GM10266 (cell line): ENCODE measurements around the gene MLXIP.

ENCODE experiments used
- DNase-seq: peaks from one replicate; pipeline ENCODE4 v3.0.0; 2012; ENCODE audit errors: extremely low spot score
- TF ChIP-seq, protein P1 (sequence below): IDR thresholded peaks from 2 replicates; pipeline ENCODE4 v1.5.1; 2012; ENCODE audit warnings: mild to moderate bottlenecking, low read depth; ENCODE audit not compliant: control insufficient read depth, insufficient read depth; ENCODE audit errors: missing control alignments

Gene MLXIP

DNA sequence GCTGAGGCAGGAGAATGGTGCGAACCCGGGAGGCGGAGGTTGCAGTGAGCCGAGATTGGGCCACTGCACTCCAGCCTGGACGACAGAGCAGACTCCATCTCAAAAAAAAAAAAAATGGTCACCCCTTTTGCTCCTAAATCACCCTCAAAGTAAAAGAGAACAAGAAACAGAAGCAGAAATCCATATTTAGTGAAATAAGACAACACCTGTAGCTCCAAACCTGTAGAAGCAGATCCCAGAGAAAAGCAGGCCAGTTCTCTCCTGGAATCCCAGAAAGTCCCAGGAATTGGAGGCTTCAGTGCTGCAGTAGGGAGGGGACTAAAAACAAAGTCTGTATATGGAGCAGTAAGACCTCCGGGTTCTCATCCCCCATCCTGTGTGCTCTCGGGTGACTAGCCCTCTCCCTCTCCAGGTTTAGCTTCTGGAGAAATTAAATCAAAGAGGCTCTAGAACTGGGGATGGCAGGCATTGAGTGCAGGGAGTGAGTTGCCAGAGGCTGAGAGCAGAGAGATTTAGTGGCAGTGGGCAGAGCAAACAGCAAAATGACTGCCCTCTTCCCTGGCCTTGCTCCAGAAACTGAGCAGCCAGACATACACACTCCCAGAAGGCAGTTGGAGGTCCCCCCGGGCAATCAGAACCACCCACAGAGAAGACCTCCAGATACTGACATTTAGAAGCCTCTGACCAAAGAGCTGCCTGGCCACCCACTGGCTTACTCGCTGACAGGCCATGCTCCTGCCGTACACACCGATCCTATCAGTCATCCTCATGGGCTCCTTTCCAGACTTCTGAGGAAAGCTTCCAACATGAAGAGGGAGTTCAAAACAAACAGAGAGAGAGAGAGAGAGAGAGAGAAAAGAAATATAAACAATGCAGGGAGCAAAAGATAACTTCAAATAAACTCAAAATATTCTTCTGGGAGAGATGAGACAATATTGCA lies 6.3 kb upstream of the MLXIP start:
- peak; percentile 6 for DNase-seq
- TF ChIP-seq, protein P1, sequence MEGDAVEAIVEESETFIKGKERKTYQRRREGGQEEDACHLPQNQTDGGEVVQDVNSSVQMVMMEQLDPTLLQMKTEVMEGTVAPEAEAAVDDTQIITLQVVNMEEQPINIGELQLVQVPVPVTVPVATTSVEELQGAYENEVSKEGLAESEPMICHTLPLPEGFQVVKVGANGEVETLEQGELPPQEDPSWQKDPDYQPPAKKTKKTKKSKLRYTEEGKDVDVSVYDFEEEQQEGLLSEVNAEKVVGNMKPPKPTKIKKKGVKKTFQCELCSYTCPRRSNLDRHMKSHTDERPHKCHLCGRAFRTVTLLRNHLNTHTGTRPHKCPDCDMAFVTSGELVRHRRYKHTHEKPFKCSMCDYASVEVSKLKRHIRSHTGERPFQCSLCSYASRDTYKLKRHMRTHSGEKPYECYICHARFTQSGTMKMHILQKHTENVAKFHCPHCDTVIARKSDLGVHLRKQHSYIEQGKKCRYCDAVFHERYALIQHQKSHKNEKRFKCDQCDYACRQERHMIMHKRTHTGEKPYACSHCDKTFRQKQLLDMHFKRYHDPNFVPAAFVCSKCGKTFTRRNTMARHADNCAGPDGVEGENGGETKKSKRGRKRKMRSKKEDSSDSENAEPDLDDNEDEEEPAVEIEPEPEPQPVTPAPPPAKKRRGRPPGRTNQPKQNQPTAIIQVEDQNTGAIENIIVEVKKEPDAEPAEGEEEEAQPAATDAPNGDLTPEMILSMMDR: no peak

DNA sequence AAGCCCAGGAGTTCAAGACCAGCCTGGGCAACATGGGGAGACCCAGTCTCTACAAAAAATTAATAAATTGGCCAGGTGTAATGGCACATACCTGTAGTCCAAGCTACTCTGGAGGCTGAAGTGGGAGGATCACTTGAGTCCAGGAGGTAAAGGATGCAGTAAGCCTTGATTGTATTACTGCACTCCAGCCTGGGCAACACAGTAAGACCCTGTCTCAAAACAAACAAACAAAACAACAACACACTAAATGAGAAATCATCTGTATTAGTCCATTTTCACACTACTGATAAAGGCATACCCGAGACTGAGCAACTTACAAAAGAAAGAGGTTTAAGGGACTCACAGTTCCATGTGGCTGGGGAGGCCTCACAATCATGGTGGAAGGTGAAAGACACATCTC lies 4.7 kb upstream of the MLXIP start:
- no peak for DNase-seq
- TF ChIP-seq, protein P1: no peak

DNA sequence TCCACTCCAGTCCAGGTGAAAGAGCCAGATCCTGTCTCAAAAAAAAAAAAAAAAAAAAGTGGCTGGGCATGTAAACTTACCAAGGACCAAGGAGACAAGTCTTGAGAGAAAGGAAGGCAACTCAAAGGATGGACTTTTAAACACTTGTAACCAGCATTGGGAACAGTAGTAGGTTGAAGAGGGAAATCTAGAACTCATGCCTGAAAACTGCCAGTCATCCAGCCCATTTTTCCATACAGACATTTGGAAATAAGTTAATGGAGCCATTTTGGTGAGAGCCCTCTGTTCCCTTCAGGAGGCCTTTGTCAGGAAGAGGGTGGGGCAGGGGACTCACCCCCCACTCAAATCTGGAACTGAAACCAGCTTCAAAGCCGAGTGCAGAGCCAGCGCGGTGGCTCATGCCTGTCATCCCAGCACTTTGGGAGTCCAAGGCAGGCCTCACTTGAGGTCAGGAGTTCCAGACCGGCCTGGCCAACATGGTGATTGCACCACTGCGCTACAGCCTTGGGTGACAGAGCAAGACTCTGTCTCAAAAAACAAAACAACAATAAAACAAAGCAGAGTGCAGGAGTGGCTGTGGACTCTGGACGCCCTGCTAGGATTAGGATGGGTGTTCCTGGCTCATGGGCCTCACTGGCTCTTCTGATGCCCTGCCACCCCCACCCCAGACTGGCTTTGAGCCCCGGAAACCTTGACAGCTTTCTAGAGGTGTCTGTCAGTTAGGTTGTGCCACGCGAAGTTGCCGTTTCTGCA lies 1.6 kb upstream of the MLXIP start:
- DNase-seq: peak; percentile 30
- TF ChIP-seq, protein P1: no peak

DNA sequence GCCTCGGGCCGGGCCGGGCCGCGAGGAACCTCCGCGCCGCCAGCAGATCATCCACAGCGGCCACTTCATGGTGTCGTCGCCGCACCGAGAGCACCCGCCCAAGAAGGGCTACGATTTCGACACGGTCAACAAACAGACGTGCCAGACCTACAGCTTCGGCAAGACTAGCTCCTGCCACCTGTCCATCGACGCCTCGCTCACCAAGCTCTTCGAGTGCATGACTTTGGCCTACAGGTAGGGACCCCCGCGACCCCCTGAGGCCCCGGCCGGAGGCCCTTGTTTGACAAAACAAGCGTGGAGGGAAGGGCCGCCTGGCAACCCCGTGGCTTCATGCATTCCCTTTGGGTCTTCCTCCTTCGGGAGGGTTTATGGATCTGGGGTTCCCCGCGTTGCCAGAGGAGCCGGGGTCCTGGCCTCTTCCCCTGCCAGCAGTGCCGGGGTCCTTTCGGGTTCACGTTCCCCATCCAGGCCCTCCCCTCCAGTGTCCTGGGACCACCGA lies 526 bp downstream of the MLXIP start:
- DNase-seq: peak; percentile 52
- TF ChIP-seq, protein P1: no peak

DNA sequence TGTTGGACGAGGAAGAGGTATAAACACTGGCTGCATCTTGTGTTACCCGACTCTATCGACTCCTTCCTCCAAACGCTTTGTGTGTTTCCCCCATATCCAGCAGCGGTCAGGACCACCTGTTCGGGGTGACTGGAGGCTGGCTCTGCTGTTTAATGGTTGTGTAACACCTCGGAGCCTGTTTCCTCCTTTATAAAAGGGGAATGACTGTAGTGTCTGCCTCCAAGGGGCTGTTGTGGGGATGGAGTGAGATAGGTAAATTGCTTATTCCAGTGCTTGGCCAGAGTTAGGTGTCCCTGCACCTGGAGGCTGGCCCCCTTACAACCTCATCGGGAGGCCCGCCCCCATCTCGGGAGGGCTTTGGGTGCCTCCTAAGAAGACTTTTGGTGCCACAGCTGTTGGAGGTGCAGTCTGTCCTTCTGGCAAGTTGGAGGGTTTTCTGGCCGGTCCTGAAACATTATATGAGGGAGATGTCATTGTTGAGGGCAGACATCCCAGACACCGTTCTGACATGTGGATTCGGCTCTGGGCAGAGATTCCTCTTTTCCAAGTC lies 1.1 kb downstream of the MLXIP start:
- DNase-seq: peak; percentile 24

DNA sequence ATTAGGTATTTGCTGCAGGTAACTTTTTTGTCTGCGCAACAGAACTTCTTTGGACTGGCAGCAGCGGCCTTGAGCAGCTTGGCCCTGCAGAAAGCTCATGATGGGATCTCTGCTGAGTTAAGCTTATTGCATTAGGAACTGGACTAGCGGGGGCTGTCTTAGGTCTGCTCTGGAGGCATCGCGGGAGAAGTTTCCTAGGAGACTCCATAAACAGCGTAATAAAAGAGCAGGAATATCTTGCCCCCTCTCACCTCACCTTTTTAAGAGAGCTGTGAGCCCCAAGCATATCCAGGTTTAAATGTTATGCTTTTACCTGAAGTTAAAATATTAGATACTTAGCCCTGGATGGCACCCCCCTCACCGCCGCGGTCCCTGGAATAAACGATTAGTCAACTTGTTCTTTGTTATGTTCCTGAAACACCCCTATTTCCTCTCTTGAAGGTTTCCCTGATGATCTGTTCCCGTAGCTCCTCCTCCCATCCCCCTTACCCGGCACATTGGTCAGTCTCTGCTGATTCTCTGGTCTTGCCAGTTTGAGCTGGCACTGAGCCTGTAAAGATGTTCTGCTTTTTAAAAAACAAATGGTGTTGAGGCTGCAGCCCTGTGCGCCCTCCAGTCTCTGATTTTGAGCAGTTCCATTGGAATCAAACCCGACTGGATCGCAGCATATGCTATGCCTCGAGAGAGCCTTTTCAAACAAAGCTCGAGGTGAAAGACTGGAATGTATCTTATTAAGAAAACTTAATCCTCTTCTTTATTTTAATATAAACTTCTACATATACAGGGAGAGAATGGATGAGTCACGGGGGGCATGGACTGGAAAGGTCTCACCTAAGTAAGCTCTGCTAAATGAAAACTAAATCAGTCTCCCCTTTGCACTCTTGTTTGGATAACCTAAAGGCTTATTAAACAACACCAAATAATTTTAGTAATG lies 1.9 kb downstream of the MLXIP start:
- TF ChIP-seq, protein P1: no peak
- peak; percentile 32 for DNase-seq

More for the DNA sequence above, 1.1 kb downstream of the MLXIP start:
- TF ChIP-seq, protein P1: no peak
